ENCODE data around the gene PRDM1.
A peak's percentile ranks its signal among the peaks of the same experiment; 100 is the strongest.

PRDM1 gene

DNA sequence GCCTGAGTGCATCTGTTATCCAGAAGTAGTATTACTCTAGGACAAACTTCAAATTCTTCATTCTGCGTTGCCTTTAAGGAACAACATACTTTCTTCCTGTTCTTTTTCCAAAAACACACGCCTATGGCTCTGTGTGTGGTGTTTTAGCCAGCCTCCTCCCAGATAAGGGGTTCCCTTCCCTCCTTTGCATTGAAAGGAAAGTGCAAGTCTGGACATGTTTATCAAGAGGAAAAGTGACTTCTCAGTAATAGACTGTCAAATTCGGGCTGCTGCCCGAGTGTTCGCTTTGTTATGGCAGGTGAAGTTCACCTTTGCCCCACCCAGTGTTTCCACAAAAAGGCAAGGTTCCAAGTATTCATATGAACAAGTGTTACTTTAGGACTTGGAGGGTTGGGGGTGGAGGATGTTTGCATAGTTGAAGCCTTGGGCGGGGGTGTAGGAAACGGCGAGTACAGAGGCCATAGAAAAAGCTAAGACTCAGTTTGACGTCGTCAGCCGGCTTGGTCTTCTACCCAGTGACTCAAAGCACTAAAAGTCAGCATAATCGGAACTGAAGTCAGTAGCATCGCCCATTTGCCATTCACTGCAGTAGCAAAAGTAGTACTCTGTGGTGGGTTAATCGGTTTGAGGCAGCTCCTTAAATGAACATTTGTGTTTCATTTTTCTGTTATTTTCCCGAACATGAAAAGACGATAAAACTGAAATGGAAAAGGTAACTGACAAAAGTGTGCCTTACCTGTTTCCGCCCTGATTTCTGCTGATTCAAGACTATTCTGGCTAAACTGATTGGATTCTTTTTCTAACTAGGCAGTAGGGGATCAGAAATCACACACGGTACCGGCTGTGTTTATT is 12.5 kb downstream of the PRDM1 start:
- DNase-seq: peak; percentile 81

DNA sequence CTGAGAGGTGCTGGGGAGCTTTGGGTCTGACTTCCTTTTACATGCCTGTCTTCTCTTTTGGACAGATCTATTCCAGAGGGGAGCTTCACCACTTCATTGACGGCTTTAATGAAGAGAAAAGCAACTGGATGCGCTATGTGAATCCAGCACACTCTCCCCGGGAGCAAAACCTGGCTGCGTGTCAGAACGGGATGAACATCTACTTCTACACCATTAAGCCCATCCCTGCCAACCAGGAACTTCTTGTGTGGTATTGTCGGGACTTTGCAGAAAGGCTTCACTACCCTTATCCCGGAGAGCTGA is 13.1 kb downstream of the PRDM1 start:
- no peak for DNase-seq

DNA sequence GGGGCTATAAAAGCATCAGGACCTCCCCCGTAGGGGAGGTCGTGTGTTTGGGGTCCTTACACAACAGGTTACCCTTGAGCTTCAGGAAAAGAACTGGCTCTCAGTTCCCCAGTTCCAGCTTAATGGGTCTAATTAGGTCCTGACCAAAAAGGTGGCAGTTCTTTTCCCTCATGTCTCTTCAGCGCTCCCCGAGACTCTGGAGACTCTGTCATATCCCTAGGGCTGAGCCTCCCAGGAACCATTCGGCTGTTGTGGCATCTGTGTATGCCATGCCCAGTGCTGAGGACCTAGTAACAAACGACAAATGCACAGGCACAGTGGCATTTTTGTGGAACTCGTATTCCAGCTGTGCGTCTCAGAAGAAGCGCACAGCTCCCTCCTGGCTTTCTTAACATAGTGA is 14.6 kb downstream of the PRDM1 start:
- DNase-seq: no peak

DNA sequence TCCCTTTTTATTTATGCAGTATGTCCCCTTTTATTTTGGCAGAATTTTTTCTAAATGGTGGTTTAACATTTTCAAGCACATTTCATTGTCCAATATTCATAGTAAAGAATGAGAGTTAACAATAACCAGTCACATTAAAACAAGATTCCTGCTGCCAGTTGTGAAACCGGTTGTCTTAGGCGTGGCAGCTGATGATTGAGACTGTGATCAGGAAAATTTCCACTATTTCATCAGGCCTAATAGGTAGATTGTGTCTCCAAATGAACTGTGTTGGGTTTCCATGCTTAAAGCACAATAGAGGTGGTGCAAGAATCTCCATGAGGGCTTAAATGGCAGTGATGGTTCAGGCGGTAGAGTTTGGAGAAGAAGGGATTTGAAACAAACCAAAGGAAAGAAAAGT is 15.3 kb downstream of the PRDM1 start:
- no peak for DNase-seq

DNA sequence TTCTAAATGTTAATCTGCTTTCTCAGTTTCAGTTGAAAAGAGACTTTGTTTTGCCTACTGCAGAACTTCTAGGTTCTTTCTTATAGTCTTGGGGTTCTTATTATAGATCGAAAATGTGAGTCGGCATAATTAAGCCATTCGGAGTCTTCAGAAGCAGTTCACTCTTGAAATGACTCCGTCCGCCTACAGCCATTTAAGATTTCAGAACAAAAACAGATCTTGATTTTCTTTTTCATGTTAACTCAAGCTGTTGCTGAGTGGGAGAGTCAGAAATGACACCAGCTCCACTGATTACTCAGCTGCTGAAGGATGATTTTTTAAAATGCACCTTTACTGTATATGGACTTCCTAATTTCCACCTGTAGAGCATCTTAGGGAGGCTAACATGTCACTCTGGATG is 15.9 kb downstream of the PRDM1 start:
- no peak for DNase-seq

DNA sequence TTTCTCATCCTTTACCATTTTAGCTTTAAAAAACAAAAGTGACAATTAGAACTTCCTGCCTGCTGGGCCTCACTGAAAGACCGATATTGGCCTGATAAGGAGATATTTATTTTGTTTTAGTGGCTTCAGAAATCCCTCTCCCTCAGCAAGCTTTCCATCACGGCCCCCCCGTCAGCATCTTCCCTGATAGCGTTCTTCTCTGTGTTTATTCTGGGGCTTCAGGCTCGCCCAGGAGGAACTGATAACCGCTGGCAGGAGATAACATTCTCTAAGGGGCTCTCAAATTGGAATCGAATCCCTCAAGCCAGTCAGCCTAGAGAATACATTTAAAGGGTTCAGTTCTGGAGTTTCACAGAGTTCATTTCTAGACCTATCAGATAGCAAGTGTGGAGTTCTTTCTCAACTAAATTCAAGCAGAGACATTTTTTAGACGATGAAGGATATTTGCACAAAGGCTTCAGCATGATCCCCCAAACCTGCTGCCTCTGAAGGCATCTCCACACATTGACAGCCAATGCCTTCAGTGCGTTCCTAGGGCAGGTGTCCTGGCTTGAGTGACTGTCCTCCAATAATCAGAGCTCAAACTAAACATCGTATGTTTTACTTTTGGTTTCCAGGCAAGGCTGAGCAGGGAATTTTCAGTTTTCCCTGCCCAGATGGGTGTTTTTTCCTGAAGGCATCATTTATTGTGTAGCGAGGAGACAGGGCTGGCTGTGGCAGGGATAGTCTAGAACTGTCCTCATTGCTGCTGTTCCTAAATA is 17.0 kb downstream of the PRDM1 start:
- DNase-seq: no peak

DNA sequence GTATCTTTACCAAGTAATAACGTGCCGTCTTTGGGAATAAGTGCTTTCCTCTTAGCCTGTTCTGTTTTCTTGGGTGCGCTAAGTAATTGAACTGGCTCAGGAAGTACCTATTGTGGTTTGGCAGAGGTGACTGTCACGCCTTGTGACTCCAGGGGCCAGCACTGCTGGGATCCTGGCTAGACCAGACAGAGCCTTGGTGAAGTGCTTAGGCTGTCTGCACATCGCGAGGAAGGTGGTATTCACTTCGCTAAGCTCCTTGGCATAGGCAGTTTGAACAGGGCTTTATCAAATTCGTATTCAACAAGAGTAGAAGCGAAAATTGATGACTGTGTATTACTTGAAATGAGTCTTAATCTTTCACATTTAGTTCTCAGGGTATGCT is 17.6 kb downstream of the PRDM1 start:
- DNase-seq: peak; percentile 56

DNA sequence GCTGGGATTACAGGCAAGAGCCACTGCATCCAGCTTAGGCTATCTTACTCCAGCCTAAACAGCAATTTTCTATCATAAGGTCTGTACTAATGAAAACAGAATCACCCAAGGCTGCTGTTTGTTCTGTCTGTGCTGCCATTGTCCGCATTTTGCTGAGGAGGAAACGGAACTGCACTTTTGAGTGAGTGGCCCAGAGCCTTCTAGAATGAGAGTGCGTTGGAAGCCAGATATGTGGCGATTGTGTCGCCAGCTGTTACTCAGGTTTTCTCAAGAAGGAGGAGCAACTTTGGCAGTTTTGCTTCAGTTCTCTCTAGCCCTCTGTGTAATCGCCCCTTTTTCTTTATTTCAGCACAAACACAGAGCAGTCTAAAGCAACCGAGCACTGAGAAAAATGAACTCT is 18.3 kb downstream of the PRDM1 start:
- no peak for DNase-seq

DNA sequence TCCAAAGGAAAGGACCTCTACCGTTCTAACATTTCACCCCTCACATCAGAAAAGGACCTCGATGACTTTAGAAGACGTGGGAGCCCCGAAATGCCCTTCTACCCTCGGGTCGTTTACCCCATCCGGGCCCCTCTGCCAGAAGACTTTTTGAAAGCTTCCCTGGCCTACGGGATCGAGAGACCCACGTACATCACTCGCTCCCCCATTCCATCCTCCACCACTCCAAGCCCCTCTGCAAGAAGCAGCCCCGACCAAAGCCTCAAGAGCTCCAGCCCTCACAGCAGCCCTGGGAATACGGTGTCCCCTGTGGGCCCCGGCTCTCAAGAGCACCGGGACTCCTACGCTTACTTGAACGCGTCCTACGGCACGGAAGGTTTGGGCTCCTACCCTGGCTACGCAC is 18.8 kb downstream of the PRDM1 start:
- DNase-seq: no peak

DNA sequence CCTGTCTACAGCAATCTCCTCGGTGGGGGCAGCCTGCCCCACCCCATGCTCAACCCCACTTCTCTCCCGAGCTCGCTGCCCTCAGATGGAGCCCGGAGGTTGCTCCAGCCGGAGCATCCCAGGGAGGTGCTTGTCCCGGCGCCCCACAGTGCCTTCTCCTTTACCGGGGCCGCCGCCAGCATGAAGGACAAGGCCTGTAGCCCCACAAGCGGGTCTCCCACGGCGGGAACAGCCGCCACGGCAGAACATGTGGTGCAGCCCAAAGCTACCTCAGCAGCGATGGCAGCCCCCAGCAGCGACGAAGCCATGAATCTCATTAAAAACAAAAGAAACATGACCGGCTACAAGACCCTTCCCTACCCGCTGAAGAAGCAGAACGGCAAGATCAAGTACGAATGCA is 19.4 kb downstream of the PRDM1 start:
- no peak for DNase-seq

DNA sequence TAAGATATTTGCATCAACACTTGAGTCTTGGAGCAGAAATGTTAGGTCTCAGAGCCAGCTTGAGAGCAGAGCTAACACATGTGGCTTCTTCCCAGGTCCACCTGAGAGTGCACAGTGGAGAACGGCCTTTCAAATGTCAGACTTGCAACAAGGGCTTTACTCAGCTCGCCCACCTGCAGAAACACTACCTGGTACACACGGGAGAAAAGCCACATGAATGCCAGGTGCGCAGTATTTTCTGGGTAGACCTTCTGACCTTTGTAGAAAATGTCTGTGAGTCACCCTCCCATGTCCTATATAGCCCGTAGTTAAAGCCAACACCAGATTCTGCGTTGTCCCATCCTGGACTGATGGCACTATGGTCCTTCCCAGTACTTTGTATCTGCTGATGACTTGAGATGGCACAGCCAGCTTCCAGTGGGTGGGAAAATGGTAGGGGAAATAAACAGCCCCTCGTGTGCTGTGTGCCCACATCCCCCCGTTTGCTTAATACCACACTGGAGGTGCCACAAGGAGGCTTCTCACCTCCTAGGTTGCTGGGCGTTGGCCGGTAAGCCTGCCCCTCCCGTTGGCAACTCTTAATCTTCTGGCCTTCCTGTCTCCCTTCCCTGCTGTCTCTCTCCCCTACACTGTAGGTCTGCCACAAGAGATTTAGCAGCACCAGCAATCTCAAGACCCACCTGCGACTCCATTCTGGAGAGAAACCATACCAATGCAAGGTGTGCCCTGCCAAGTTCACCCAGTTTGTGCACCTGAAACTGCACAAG is 20.3 kb downstream of the PRDM1 start:
- no peak for DNase-seq

DNA sequence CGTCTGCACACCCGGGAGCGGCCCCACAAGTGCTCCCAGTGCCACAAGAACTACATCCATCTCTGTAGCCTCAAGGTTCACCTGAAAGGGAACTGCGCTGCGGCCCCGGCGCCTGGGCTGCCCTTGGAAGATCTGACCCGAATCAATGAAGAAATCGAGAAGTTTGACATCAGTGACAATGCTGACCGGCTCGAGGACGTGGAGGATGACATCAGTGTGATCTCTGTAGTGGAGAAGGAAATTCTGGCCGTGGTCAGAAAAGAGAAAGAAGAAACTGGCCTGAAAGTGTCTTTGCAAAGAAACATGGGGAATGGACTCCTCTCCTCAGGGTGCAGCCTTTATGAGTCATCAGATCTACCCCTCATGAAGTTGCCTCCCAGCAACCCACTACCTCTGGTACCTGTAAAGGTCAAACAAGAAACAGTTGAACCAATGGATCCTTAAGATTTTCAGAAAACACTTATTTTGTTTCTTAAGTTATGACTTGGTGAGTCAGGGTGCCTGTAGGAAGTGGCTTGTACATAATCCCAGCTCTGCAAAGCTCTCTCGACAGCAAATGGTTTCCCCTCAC is 21.0 kb downstream of the PRDM1 start:
- DNase-seq: no peak

DNA sequence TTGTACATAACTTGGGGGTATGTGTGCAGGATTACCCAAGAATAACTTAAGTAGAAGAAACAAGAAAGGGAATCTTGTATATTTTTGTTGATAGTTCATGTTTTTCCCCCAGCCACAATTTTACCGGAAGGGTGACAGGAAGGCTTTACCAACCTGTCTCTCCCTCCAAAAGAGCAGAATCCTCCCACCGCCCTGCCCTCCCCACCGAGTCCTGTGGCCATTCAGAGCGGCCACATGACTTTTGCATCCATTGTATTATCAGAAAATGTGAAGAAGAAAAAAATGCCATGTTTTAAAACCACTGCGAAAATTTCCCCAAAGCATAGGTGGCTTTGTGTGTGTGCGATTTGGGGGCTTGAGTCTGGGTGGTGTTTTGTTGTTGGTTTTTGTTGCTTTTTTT is 22.0 kb downstream of the PRDM1 start:
- DNase-seq: no peak

DNA sequence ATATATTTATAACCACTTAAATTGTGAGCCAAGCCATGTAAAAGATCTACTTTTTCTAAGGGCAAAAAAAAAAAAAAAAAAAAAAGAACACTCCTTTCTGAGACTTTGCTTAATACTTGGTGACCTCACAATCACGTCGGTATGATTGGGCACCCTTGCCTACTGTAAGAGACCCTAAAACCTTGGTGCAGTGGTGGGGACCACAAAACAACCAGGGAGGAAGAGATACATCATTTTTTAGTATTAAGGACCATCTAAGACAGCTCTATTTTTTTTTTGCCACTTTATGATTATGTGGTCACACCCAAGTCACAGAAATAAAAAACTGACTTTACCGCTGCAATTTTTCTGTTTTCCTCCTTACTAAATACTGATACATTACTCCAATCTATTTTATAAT is 22.9 kb downstream of the PRDM1 start:
- DNase-seq: no peak

DNA sequence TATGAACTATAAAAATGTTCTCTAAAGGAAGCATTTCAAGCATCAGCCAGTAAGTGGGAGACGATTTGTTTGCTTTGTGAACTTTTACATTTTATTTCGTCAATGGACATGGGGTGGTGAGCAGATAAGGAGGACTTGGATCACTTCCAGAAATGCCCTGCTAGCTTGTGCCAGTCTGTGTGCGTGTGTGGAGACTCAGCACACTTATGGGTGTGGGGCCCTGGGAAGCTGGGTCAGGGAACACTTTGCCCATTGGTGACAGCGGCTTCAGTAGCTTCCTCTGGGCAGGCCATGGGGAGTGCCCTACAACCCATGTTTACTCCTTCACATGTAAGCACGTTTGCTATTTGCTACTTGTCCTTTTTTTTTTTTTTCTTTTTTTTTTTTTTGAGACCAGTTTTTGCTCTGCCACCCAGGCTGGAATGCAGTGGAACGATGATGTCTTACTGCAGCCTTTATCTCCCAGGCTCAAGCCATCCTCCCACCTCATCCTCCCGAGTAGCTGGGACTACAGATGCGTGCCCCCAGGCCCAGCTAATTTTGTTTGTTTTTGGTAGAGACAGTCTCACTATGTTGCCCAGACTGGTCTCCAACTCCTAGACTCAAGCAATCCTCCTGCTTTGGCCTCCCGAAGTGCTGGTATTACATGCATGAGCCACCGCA is 24.2 kb downstream of the PRDM1 start:
- DNase-seq: no peak

DNA sequence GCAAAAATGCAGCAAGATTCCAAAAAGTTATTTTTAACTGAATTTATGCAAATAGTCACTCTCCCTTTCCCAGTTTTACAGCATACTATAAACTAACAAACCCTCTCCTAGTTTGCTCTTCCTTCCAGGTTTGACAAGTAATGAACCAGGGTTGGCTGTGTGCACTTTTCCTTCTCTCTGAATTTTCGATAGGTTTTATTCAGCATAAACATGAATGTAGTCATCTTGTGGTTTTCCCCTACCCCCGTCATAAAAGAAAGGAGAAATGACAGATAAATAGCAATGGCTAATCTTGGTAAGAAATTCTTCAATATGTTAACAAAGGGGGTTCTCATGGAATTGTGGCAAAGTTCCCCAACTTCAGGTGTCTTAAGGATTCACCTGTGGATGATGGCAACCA is 26.3 kb downstream of the PRDM1 start:
- no peak for DNase-seq

DNA sequence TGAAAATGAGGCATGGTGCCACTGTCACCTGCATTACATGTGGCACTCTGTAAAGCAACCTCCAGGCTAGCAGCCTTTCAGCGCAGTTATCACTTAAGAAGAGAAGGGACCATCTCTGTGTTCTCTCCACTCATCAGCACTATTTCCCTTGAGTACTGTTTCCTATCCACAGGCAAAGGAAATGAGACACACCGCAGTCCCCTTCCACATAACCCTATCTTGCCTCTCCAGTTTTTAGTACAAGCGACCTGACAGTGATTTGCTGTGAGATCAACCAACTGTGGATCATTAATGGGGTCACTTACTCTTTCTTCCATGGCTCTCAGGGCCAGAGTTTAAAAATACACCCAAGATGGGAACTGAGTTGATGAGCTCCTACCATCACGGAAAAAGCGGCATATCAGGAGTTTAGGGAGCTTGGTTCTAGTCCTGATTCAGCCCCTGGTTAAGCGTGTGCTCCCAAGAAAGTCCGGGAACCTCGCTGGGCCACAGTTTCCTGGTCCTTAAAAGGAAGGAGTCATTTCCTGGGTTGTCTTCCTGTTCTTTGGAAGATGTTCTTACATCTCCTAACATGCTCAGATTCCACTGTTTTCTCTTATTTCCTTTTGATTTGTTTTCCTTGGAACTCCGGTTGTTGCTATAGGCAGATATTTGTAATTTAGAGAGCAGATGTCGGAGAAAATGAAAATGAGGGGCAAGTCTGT is 27.3 kb downstream of the PRDM1 start:
- DNase-seq: no peak

DNA sequence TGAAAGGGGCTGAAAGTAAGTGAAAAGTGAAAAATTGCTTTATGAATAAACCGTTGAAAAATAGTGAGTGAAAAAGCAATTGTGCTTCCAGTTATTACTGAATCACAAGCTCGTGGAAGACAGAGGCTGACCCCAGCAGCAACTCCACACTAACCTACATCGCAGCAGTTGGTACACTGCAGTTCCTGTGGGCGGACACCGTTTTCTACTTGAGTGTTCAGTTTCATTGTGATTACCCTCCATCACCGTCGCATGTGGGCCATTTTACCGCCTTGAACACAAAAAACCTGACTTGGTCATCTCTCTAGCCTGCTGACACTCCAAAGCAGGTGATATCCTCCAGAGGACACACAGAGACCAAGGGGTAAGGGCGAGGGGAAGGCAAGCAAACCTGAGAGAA is 28.4 kb downstream of the PRDM1 start:
- DNase-seq: peak; percentile 29

DNA sequence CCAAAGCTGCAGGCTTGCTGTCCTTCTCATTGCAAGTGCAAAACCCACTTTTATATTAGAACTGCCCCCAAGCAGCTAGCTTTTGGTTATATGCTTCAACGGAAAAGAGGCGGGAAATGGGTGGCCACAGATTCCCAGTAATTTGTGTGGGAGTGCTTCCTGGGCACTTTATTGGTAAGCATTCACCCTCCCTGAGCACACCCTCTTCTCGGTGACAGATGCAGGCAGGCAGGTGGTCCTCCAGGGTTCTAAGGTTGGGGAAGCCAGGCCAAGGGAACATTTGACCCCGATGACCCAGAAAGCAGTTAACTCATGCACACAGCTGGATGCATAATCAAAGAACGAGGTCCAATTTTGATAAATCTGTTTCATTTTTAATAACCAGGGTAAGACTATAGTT is 29.1 kb downstream of the PRDM1 start:
- no peak for DNase-seq

DNA sequence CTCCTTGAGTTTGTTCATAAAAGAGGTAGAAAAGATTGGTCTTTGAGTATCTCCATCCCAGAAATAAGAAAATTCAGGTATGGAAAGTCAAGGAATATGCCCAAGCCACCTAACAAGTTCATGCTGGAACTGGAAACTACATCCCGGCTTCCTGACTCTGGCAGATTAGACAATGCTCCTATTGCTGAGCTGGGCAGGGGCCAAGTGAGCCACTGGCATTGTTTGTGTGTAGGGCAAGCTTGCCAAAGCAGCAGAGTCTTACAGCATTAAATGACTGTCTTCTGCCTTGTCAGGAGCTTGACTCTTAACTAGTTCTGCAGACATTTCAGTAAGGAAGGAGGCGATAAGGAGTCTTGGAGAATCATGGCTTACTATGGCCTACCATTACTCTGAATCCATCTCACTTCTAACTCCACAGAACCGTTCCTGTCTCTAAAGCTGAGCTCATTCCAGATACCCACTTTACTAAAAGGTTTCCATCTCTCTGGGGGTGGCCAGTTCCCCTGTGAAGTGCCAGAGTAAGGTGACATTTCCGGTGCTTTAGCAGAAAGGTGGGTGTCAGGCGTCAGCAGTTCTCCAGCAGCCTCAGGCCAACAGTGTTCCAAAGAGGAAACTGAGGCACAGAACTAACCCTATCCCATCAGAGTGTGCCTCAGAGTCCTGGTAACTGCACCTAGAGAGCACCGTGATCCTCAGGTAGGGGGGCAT is 30.1 kb downstream of the PRDM1 start:
- DNase-seq: no peak

DNA sequence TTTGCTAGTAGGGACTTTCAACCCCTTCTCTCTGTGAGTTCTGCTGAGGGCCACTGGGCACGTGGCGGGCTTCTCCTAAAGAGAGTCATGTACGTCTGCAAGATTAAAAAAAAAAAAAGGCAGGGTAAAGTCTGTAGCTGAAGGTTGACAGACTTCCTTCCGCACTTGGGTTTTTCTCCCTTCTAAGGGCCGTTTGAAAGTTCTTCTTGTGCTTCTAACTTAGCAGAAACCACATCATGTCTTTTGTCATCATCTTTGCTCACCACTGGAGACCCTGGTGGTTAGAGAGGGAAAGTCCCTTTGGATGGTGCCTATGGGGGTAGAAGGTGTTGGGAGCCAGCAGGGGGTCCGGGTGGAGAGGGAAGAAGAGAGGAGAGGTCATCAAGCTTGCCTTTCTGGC is 31.4 kb downstream of the PRDM1 start:
- DNase-seq: peak; percentile 79
